SK-N-SH (cell line): ENCODE data around the gene PPARGC1A.

ENCODE experiments used
- CHD2 ChIP-seq: fragments of 150-350 bp; IDR thresholded peaks from 2 replicates; pipeline ENCODE4 v1.6.1; 2018; ENCODE audit warnings: low read length; ENCODE audit not compliant: partially characterized antibody
- EP300 ChIP-seq, 2 experiments: IDR thresholded peaks; 2 replicates each; pipeline versions ENCODE4 v1.4.0 to v1.6.1; 2012; ENCODE audit warnings: borderline replicate concordance in 1 of 2, low read depth in 1 of 2, low read length in 1 of 2
- POLR2AphosphoS5 ChIP-seq: IDR thresholded peaks from 2 replicates; pipeline ENCODE4 v1.6.1; 2012; ENCODE audit warnings: low read depth, low read length
- TF ChIP-seq, protein P1 (sequence below): fragments of 200-600 bp; sonication (generic); IDR thresholded peaks from 2 replicates; pipeline ENCODE4 v1.6.1; 2017; ENCODE audit warnings: antibody characterized with exemption, mild to moderate bottlenecking, moderate library complexity

DNA sequence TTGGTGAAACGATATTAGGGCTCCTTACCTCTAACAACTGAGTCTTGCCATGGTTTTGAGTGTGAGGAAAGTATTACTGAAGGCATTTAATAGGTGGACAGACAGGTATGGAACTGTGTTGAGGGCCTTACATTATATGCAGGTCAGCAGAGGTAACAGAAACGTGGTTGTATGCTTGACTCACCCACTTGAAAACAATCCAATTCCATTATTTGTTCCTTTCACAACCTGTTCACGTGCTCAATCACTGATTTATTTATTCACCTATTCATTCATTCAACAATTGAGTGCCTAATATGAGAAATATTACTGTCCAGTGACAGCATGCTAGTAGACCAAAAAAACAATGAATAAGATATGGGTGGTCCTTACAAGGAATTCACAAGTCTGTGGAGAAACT is 33.3 kb upstream of the PPARGC1A start:
- TF ChIP-seq POLR2AphosphoS5 (no peak), EP300 (IDR thresholded peaks at IDR 0.05; ENCODE audit: borderline replicate concordance in 1 of 2, low read depth in 1 of 2, low read length in 1 of 2) (no peak), CHD2 (no peak)
- TF ChIP-seq, protein P1, sequence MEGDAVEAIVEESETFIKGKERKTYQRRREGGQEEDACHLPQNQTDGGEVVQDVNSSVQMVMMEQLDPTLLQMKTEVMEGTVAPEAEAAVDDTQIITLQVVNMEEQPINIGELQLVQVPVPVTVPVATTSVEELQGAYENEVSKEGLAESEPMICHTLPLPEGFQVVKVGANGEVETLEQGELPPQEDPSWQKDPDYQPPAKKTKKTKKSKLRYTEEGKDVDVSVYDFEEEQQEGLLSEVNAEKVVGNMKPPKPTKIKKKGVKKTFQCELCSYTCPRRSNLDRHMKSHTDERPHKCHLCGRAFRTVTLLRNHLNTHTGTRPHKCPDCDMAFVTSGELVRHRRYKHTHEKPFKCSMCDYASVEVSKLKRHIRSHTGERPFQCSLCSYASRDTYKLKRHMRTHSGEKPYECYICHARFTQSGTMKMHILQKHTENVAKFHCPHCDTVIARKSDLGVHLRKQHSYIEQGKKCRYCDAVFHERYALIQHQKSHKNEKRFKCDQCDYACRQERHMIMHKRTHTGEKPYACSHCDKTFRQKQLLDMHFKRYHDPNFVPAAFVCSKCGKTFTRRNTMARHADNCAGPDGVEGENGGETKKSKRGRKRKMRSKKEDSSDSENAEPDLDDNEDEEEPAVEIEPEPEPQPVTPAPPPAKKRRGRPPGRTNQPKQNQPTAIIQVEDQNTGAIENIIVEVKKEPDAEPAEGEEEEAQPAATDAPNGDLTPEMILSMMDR: no peak
